Suppressor macrophage (primary cell): Measurements from ENCODE around the gene ICE1.
"Not testable (repeated sequence)": the region's sequence is repeated elsewhere in the genome, so short reads cannot be mapped to it uniquely, and the experiment has no call there.

Source experiments
- DNase-seq, 4 experiments: peaks; one replicate each; pipeline ENCODE4 v3.0.0-alpha.2; 2020 to 2022

Gene ICE1

DNA sequence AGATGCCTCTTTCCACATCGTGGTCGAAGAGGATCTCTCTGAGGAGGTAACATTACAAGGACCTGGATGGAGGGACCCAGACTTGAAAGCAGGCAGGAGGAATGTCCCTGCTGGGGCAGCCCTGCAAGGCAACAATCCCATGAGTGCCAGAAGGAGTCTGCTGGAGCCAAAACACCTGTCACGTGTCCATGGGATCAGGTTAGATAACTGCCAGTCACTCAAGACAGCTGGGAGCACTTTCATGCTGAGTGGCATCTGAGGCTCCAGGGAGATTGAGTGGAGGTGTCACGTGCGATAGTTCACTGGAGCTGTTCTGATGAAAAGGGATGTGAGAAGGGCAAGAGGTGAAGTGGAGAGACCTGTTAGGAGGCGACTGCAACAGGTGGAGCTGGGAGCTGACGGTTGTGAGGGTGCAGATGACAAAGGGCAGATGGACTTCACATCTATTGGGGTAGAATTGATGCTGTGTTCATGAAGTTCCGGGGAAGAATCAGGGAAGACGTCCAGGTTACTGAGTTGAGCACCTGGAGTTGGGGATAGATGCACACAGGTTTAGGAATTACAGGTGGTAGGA is 68.4 kb downstream of the ICE1 start:
- DNase-seq: no peak

DNA sequence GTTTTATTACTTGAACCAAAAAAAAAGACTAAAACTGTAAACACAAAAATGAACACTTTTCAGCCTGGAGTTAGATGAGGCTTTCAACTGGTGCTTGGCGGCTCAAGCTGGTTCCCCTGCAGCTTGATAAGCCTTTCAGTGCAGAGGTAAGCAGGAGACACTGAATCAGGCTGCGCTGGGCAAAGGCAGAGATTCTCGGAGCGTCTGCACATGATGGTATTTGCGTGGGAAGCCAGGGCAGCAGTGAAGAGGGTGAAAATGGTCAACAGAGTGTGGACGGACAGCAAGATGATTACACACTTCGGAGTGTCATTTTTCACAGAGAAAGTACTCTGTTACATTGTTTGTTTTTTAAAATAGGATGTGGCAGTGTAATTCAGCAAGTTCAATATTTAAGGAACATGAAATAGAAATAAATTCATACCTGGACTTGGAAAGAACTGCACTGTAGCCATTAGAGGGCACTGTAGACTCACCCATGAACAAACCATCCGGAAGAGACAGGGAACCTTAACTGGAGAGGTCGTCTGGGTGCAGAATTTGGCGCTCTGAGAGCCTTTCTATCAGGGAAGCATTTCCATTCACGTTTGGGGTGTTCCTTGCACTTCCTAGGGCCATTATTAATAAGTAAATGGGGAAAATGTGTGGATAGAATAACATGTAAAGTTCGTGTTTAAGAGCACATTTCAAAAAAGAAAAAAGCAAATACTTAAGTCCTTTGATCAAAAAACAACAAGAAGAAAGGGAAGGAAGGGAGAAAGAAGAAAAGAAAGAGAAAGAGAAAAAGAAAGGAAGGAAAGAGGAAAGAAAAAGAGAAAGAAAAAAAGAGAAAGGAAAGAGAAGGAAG is 69.8 kb downstream of the ICE1 start:
- DNase-seq: peak; percentile 33 to 62 (median 51)

DNA sequence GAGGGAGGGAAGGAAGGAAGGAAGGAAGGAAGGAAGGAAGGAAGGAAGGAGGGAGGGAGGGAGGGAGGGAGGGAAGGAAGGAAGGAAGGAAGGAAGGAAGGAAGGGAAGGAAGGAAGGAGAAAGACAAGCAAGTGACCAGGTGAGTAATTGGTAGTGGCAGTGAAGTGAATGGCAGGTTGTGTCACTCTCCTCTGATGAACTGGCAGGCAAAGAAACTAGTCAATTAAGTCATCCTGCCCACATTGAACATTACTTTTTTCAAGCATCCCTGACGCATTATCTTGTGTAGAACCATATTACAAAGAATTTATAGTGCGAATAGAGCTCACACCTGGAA is 70.4 kb downstream of the ICE1 start:
- not testable (repeated sequence) for DNase-seq

DNA sequence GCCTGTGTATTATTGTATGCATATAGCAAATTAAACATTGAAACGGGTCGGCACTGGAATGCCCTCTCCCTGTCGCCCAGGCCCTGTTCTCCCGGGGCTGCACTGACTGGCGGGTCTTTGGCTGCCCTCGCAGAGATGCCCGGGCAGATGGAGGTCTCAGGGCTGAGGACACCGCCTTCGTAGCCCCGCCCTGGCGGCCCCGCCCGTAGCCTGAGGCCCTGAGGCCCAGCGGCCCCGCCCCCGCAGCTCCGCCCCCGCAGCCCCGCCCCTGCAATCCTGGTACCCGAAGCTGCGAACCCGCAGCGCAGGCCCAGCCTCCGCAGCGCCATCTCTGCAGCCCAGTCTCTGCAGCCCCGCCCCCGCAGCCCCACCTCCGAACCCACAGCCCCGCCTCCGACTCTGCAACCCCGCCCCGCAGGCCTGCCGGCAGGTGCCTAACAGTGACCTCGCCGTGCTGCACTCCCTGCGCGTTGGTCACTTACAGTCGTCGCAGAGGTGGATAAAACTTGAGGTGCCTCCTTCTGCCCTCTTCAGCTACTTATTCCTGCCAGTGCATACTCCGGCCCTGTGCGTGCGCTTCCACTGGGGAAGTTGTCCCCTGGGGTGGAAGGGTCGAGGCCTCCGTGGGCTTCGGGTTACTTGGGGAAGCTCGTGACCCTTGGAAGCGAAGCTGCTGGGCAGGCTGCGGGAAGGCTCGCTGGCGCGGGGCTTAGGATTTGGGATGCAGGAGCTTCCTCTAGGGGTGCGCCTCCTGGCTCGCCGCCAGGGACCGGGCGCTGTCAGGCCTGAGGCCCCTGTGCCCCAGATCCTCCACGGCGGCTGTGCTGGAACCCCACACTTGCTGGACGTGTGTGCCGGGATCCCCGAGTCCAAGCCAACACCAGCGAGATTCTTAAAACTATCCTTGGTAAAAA is 72.3 kb downstream of the ICE1 start:
- peak; percentile 10 to 68 (median 40) for DNase-seq

DNA sequence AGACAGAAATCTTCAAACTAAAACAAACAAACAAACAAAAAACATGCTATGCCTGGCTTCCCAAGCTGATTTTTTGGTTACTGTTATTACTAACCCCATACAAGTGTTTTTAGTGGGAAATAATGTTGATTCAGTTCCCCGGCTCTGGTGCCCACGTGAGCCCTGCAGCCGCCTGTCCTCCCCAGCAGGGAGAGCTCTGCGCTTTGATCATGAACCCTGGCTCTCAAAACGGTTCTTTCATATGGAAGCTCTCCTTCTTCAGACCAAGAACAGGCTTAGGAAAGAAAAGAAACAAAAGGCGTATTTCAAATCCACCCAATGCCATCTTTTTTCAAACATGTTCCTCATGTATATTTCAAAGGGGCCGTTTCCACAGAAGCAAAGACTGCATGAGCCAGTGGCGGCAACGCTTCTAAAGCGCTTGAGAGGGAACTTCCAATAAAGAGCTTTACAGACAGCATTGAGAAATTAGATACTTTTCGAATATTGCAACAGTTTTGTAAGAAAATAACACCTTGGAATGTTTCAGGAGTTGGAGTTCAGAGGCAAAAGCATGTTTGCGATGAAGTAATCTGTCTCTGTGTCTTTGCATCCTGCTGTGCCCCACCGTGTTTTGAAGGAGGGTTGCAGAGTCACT is 74.8 kb downstream of the ICE1 start:
- peak in 3 of 4 experiments; percentile 28 to 51 (median 29) for DNase-seq

DNA sequence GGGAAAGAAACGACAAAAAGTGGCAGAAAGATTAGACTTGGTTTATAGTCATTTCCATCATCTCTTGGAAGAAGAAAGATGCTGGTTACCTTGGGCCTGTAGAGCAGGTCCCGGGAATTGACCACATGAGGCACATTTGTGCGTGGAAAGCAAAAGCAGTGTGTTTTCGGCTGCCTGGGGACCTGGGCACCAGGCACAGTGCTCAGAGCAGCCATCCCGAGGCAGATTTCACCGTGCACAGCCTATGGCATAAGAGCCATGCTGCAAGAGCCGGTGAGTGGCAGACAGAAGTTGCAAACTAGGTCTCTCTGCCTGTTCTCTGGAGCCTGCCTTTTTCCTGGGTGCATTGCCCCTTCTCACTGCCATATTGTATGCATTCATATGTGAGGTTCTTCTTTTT is 77.0 kb downstream of the ICE1 start:
- DNase-seq: no peak

DNA sequence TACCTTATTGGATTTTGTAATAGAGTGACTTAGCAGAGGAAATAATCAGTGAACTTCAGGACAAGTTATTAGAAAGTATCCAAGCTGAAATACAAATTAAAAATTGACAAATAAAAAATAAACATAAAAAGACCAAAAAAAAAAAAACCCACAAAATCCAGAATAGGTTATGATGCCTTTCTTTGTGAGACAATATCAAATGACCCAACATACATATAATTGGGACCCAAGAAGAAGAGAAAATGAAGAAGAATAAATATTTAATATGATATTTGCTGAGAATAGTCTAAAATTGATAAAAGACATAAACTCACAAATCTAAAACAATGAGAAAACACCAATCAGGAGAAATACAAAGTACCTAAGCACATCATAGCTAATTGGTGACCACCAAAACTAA is 81.8 kb downstream of the ICE1 start:
- no peak for DNase-seq

DNA sequence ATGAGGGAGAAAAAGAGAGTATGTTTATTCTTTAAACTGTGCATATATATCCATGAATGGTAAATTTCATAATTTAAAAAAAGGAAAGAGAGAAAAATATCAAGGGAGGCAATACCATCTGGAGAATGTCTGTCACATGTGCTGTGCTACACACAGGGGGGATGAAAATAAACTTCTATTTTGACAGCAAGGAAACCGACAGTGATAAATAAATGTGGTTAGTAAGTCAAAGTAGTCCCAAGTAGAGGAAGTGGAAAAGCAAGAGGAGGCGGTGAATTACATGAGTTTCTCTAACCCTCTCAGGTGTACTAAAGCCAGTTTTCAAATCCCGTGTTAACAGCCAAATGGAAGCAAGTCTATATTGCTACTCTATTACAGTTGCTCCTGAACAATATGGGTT is 83.3 kb downstream of the ICE1 start:
- no peak for DNase-seq

DNA sequence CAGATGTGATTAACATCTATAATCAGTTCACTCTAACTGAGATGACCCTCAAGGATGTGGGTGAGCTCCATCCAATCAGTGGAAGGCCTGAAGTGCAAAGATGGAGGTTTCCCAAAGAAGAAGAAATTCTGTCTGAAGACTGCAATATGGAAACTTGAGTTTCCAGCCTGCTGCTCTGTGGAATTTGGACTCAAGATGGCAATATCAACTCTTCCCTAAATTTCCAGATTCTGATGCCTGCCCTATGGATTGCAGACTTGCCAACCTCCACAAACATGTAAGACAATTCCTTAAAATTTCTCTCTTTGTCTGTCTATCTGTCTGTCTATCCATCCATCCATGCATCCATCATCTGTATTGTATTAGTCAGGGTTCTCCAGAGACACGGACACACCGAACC is 85.9 kb downstream of the ICE1 start:
- no peak for DNase-seq

DNA sequence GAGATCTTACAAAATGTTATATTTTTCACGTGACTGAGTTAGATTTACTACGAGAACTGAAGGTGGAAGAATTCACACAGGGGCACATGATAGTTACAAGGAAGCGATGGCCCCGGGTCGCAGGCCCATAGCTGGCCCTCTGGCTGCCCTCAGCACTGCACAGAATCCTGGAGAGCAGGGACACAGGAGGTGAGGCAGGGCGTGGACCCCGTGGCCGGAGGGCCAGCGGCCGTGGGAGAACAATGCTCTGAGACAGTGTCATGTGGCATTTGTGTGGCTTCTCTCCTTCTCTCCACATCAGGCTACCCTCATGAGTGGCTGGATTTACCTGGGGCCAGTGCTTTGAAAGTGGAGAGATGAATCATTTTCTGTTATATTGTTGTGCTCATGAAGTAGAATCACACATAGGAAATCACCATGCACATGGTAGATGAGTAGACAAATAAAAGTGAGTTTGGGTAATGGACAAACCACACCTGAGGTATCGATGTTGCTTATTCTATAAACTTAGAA is 89.5 kb downstream of the ICE1 start:
- DNase-seq: no peak

DNA sequence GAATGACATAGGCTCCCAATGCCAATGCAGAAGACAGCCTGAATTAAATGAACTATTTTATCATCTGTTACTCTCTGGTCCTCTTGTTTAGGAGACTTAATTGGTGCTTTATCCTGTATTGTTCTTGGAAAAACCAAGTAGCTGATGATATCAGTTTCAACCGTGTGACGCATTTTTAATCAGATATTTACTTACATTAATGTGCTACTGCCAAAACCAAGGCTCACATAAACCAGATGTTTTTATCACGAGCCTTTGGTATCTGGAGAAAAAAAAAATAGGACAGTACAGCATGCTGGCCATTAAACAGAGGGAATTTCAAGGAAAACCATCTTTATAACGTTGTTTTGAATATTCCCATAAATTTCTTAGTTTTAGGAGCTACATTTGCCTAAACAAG is 90.1 kb downstream of the ICE1 start:
- DNase-seq: no peak

DNA sequence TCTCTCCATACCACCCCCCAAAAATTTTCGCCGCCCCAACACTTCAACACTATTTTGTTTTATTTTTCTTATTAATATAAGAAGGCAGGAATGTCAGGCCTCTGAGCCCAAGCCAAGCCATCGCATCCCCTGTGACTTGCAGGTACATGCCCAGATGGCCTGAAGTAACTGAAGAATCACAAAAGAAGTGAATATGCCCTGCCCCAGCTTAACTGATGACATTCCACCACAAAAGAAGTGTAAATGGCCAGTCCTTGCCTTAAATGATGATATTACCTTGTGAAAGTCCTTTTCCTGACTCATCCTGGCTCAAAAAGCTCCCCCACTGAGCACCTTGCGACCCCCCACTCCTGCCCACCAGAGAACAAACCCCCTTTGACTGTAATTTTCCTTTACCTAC is 98.1 kb downstream of the ICE1 start:
- not testable (repeated sequence) for DNase-seq

DNA sequence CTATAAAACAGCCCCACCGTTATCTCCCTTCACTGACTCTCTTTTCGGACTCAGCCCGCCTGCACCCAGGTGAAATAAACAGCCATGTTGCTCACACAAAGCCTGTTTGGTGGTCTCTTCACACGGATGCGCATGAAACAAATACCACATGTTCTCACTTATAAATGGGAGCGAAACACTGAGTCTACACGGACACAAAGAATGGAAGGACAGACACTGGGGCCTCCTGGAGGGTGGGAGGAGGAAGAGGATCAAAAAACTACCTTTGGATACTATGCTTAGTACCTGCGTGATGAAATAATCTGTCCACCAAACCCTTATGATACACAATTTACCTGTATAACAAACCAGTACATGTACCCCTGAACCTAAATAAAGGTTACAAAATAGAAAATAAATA is 98.6 kb downstream of the ICE1 start:
- no peak for DNase-seq

DNA sequence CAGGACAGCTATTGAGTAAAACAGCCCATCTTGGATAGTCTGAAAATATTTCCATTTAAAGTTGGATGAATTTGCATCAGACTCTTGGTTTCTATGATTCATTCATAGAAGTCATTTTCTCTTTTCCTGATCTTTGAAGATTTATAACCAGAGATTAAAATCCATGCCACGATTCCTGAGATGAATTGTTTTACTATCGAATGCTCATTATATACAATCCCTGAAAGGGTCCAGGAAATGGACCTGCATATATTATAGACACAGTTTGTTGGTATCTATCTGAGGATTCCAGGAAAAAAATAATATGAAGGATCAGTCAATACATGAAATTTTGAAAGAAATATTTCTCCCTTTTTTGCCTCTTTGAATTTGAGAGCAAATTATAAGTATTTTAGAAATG is 99.0 kb downstream of the ICE1 start:
- DNase-seq: no peak

DNA sequence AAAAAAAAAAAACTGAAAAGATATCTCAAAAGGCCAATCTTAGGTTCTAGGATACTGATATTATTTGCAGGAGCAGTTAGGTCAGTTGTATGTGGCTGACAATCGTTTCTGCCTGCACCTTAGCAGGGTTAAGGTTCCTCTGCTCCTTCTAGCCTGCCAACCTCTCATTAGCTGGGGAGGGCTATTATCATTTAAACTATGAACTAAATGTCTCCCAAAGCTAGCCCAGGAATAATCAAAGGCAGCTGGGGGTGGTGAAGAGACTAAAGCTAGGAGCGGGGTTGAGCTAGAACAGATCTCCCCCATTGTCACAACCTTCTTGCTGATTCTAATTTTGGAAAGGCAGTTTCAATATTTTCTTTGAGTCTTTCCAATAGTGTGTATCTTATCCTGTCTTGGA is 99.9 kb downstream of the ICE1 start:
- DNase-seq: no peak

DNA sequence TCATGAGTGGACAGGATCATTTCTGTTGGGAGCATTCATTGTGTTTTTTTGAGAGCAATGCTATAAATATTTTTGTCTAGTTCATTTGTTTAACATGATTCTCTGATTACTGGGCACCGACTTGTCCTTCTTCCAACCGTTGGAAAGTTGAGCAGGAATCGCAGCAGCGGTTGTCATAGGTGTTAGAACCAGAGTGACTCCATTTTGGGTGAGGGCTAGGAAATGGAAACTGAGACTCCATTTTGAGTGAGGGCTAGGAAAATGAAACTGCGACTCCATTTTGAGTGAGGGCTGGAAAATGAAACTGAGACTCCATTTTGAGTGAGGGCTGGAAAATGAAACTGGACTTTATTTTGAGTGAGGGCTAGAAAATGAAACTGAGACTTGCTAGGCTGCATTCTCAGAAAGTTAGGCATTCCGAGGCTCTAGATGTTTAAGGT is 100.6 kb downstream of the ICE1 start:
- peak in 1 of 4 experiments; percentile 6 for DNase-seq

DNA sequence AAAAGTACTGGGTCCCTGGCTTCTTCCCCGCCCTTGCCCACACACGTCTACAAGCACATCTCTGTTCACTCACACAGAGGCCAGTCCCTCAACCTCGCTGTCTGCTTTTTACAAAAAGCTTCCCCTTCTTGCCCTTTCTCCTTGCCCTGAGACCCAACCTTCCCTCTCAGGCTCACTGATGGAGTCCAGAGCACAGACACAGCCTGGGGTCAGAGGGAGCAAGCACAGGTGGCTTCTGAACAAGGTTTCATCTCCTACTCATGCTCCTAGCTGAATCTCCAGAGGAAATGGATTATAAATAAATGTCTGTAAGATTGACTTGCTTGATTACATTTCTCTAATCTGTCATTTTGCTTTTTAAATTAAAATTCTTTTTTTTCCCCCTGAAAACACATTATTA is 101.8 kb downstream of the ICE1 start:
- no peak for DNase-seq

DNA sequence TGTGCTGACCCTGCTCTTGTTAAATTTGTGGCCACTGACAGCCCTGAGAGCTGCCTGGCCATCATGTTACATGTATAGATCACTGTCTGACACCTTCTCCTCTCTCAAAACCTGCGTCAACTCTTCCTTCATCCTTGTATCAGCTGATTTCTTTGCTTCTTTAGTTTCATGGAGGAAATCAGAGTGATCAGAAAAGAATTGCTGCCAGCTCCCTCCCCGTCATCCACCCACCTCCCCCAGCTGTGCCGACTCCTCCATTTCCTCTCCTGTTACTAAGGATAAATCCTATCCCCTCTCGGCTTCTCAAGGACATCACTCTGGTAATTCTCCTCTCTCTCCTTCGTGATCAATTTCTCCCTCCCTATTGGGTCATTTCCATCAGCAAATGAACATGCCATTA is 108.9 kb downstream of the ICE1 start:
- no peak for DNase-seq

DNA sequence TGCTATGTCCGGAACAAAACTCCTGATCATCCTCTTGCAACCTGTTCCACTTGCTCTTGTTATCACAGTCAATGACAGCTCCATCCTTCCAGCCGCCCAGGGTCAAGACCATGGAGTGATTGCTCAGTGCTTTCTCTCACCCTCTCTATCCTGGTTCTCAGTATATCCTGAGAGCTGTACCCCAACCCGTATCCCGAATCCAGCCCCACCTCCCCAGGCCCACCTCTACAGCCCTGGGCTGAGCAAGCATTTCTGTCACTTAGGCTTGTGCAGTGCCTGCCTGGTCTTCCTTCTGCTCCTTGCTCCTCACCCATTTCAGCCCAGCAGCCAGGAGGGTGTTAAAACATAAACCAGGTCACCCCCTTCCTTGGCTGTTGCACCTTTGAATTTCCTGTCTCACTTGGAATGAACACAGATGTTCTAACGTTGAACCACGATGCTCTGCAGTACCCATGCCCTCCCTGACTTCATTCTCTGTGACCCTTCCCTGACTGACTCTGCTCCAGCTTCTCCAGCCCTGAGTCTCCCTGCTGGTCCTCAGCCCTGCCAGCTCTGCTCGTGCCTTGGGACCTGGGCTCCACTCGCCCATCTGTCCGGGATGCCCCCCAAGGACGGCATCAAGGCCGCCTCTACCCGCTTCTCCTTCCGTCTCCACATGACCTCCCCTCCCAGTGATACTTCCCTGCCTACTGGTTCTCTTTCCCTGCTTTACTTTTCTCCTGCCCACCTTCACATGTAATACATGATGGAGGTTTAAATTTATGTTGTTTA is 110.0 kb downstream of the ICE1 start:
- no peak for DNase-seq

DNA sequence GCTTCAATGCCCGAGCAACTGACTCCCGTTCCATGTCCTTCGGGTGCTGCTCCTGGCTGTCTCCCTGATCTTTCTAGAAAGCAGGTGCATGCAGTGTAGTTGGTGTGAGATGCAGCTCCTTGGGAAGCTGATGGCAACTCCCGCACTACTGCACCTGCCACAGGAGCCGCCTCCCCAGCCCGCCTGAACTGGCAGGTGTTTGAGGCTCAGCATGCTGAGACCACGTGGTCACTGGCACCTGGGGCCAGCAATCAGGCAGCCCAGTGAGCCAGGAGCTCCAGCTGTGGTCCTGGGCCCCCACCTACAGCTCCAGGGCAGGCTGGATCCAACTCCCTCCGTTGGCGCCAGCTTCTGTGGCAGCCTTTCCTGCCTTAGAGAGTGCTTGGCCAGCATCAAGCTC is 111.5 kb downstream of the ICE1 start:
- no peak for DNase-seq

DNA sequence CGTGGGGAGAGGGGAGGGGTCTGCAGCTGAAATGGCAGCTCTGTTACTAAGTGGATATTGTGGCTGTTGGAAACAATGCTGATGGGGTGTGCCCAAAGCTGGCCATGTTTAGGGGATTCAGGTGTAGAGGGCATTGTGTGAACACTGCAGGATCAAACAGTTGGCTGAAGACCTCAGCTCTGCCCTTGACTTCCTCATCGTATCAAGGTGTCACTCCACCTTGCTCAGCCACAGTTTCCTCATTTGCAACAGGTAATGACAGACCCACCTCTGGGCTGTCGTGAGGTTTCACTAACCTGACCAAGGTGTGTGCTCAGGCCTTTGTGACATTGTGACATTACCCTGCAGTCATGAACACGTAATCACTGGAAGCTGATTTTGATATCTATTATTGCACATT is 111.9 kb downstream of the ICE1 start:
- DNase-seq: no peak

DNA sequence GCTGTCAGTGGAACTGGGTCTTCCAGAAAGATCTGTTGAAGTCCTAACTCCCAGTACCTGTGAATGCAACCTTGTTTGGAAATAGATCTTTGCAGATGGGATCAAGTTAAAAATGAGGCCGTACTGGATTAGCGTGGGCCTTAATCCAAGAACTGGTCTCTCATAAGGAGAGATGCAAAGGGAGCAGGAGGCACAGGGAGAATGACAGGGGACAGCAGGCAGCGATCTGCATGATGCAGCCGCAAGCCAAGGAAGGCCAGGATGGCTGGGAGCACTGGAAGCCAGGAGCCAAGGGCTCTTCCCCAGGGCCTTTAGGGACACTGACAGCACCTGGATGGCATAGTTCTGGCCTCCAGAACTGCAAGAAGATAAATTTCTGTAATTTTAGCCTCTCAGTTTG is 114.4 kb downstream of the ICE1 start:
- DNase-seq: no peak
